ENCODE results near the gene NOL9. TPM values are rescaled to one million over a fixed set of nuclear protein-coding genes. Genes with fewer than 3 reads are reported as not detected.

The NOL9 gene
- total and polyA plus RNA-seq, 9 of the 15 experiments (the other 6 are each of a cell fraction or from before 2014, with no cell fraction given): 5.6 to 76.5 (median 47.3) TPM

GRCh38 chr1:6554031-6554906 is at the start of gene NOL9 (continued):
- TF ChIP-seq TSHZ1 (CRISPR knock-in tag; IDR thresholded peaks at IDR 0.05): no peak
- TF ChIP-seq ZBTB7A (IDR thresholded peaks at IDR 0.05; ENCODE audit: borderline replicate concordance, control insufficient read depth, low read depth, low read length): peak; percentile 92
- peak; percentile 70 to 76 for TF ChIP-seq RAD21 (CRISPR knock-in tag; conservative IDR thresholded peaks at IDR 0.05 in 1 of 2, IDR thresholded peaks at IDR 0.05 in 1 of 2)
- TF ChIP-seq ZNF584 (CRISPR knock-in tag; IDR thresholded peaks at IDR 0.05; ENCODE audit: low read depth): no peak
- no peak for TF ChIP-seq TAF9B (IDR thresholded peaks at IDR 0.05; ENCODE audit: partially characterized antibody)
- no peak for TF ChIP-seq ZNF444 (CRISPR knock-in tag; IDR thresholded peaks at IDR 0.05)
- no peak for TF ChIP-seq ZNF561 (CRISPR knock-in tag; conservative IDR thresholded peaks at IDR 0.05)
- TF ChIP-seq SAFB2 (IDR thresholded peaks at IDR 0.05; ENCODE audit: borderline replicate concordance, low read depth, low read length, severe bottlenecking): no peak
- peak; percentile 60 for TF ChIP-seq NFIC (IDR thresholded peaks at IDR 0.05)
- TF ChIP-seq EGR1 (conservative IDR thresholded peaks at IDR 0.05): no peak
- peak; percentile 47; the same call in 1 of the 2 replicates for TF ChIP-seq TEAD4 (IDR thresholded peaks at IDR 0.05; ENCODE audit: low read length)
- TF ChIP-seq TEAD4 (CRISPR knock-in tag; IDR thresholded peaks at IDR 0.05; ENCODE audit: borderline replicate concordance): no peak
- no peak; the same call in 1 of the 2 replicates for TF ChIP-seq NFE2 (IDR thresholded peaks at IDR 0.05; ENCODE audit: low read depth)
- 0 out of 2 replicates have a peak, but pooled peaks have one; percentile 29 for TF ChIP-seq BRD4 (IDR thresholded peaks at IDR 0.05)
- TF ChIP-seq MTA1 (IDR thresholded peaks at IDR 0.05; ENCODE audit: borderline replicate concordance): no peak; the same call in 1 of the 2 replicates
- TF ChIP-seq SMARCA4 (IDR thresholded peaks at IDR 0.05): no peak
- no peak for TF ChIP-seq HLTF (IDR thresholded peaks at IDR 0.05)
- TF ChIP-seq PCBP1 (IDR thresholded peaks at IDR 0.05; ENCODE audit: low read depth, low read length, poor library complexity, severe bottlenecking): peak; percentile 64
- TF ChIP-seq RREB1 (CRISPR knock-in tag; IDR thresholded peaks at IDR 0.05): 0 out of 2 replicates have a peak, but pooled peaks have one; percentile 77
